Hematopoietic multipotent progenitor cell treated with erythropoietin and hydrocortisone succinate and interleukin-3 and kit ligand, for 17 days (in vitro differentiated cells): ENCODE data around the gene PLB1.

Experiments used
- DNase-seq: peaks from one replicate; pipeline ENCODE4 v3.0.0-alpha.2; 2015; ENCODE audit warnings: low spot score

The PLB1 gene

DNA sequence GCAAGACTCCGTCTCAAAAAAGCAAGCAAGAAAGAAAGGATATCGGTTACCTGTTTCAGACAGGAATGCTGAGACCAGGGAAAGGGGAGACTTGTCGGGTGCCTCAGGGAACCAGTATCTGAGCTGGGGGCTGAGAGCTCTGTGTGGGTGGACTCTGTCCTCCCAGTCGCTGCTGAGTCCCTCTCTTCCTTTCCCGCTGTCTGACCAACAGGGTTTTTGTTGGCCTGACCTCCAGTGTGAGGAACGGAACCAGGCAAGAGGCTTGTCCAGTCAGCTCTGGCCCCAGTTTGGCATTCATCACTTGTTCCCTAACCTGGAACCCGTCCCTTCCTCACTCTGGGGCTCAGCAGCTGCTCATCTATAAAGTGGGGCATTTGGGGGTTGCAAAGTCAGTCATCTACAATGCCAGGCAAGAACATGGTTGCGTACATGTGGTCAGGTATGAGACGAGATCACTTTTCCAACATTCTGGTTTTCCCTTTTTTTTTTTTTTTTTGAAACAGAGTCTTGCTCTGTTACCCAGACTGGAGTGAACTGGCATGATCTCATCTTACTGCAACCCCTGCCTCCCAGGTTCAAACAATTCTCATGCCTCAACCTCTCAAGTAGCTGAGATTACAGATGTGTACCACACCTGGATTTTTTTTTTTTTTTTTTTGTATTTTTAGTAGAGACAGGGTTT, 116.4 kb downstream of the PLB1 start:
- DNase-seq: no peak

DNA sequence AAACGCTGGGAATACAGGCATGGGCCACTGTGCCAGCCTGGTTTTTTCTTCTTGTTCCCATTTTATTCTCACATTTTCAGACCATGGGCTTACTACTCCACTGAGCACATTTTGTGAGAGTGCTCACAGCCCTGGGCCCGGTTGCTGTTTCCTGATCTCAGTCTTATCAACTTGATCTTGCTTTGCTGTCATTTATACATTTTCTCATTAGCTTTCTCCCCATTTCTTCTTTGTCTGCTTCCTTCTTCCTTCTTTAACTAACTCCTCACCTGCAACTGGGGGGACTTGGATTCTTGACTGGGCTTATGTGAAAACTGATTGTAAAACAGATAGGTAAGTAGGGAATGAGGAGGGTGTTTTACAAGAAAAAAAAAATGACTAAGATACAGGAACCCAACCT, 117.3 kb downstream of the PLB1 start:
- no peak for DNase-seq

GRCh38 chr2:28613633-28614501, 118.0 kb downstream of the PLB1 start:
- no peak for DNase-seq

DNA sequence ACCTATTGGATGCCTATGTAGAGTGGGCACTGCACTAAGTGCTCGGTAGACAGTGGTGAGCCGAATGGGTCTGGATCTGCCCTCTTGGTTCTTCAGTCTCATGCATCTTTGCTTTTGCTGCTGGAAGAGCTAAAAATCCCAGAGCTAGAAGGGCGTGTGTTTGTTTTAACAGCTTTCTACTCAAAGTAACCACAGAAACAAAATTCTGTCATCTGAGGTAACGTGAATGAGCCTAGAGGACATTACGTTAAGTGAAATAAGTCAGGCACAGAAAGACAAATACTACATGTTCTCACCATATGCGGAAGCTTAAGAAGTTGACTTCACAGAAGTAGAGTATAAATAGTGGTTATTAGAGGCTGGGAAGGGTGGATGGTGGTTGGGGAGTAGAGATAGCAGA, 119.8 kb downstream of the PLB1 start:
- no peak for DNase-seq

- no peak for DNase-seq
Measured at GRCh38 chr2:28616396-28616999, 120.6 kb downstream of the PLB1 start.

- no peak for DNase-seq
Measured at GRCh38 chr2:28617502-28618184, 121.8 kb downstream of the PLB1 start.

- no peak for DNase-seq
Measured at GRCh38 chr2:28618221-28619141, 122.6 kb downstream of the PLB1 start.

GRCh38 chr2:28619213-28620196, 123.6 kb downstream of the PLB1 start:
- DNase-seq: no peak

DNA sequence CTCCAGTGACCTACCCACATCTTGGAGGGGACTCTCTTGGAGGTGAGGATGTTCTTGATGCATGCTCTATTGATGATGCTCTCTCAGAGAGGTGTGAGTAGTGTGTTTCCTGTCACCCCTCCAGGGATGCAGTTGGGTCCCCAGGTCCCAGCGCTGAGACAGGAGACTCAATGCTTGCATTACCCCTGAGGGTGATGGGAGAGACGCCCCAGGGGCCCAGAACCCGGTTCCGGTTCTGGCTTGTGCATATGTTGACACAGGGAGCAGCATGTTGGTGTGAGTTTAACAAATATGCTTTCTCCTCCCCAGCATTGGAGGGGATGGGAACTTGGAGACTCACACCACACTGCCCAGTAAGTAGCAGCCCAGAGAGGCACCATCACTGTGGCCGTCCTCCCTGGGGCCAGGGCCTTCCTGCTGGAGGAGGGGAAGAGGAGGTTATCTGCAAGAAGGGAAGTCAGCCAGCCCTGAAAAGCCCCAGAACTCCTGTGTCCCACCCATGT, 124.5 kb downstream of the PLB1 start:
- no peak for DNase-seq

DNA sequence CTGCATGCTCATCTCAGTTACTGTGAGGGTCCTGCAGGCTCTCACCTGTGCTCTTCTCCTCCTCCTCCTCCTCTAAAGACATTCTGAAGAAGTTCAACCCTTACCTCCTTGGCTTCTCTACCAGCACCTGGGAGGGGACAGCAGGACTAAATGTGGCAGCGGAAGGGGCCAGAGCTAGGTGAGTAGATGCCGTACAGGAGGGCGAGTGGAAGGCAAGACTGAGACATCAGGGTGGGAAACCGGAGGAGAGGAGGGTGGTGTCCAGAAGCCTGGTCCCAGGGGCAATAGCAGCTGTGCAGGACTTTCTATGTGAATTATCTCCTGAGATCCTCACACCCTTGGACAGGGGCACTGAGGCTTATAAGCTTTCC, 124.9 kb downstream of the PLB1 start:
- no peak for DNase-seq

- no peak for DNase-seq
Measured at GRCh38 chr2:28621172-28622100, 125.6 kb downstream of the PLB1 start.

- DNase-seq: no peak
Measured at GRCh38 chr2:28622101-28622499, 126.2 kb downstream of the PLB1 start.

DNA sequence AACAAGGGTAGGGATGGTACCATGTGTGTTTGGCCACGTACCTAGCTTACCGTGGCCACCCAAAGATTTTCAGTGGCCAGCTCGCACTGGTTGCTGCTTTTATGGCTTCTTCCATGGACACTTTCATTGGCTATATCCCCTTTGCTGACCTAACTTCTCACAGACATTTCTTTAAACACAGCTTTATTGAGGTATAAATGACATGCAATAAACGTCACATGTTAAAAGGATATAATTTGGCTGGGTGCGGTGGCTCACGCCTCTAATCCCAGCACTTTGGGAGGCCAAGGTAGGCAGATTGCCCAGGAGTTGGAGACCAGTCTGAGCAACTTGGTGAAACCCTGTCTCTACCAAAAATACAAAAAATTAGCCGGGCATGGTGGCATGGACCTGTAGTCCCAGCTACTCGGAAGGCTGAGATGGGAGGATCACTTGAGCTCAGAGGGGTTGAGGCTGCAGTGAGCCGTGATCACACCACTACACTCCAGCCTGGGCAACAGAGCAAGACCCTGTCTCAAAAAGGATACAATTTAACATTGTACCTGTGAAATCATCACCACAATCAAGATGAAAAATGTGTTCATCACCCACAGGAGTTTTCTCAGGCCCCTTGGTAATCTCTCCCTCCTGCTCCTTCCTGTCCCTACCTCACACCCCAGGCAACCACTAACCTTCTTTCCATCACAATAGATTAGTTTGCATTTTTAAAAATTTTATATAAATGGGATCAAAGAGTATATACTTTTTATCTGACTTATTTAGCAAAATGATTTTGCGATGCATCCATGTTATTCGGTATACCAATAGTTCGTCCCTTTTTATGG, 127.9 kb downstream of the PLB1 start:
- no peak for DNase-seq

GRCh38 chr2:28624436-28624792, 128.6 kb downstream of the PLB1 start:
- no peak for DNase-seq

- no peak for DNase-seq
Measured at GRCh38 chr2:28624793-28625701, 129.2 kb downstream of the PLB1 start.

GRCh38 chr2:28626376-28626775, 130.5 kb downstream of the PLB1 start:
- no peak for DNase-seq

DNA sequence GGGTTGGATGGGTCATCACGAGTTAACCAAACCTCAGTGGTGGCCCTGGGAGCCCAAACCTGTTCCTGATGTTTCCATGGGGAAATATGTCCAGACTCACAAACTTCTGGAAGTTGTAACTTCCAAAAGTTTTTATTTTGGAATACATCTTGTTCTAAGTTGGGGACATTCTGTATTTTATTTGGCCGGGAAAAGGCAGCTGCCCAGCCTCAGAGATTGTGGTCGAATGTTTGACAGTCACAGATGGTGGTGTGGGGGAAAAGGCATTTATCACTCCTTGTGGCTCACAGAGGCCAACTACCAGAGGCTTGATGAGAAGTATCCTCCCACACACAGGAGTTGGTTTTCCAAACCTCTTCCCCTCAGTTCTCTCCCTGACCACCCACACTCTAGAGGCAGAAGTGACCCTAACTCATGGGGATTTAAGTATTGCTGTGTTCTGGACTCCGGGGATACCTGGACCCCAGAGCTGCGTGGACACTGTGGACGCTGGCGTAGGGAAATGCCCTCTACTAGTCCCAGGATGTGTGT, 131.1 kb downstream of the PLB1 start:
- no peak for DNase-seq
